Stimulated activated CD8-positive, alpha-beta memory T cell treated with anti-CD3 and anti-CD28 coated beads, Interleukin-12 subunit alpha, Interleukin-12 subunit beta, amount 100 ng/mL, for 4 hours (primary cell): ENCODE measurements around the gene MAT2A.
"Not testable (repeated sequence)": the region's sequence is repeated elsewhere in the genome, so short reads cannot be mapped to it uniquely, and the experiment has no call there.

Source experiments
- DNase-seq: peaks from one replicate; pipeline ENCODE4 v3.0.0-alpha.2; 2020; ENCODE audit warnings: low read depth

The MAT2A gene

GRCh38 chr2:85547859-85548607, 9.1 kb downstream of the MAT2A start:
- no peak for DNase-seq

- DNase-seq, result no peak
Measured at GRCh38 chr2:85548608-85548900, 9.6 kb downstream of the MAT2A start.

GRCh38 chr2:85549095-85549494, 10.1 kb downstream of the MAT2A start:
- DNase-seq, result no peak

GRCh38 chr2:85549826-85550225, 10.9 kb downstream of the MAT2A start:
- no peak for DNase-seq

- no peak for DNase-seq
Measured at GRCh38 chr2:85550486-85550885, 11.5 kb downstream of the MAT2A start.

GRCh38 chr2:85551698-85552678, 13.0 kb downstream of the MAT2A start:
- peak; percentile 66 for DNase-seq

- DNase-seq, result no peak
Measured at GRCh38 chr2:85553184-85553583, 14.2 kb downstream of the MAT2A start.

- DNase-seq, result no peak
Measured at GRCh38 chr2:85554980-85555612, 16.1 kb downstream of the MAT2A start.

GRCh38 chr2:85557130-85557529, 18.2 kb downstream of the MAT2A start:
- DNase-seq, result no peak

GRCh38 chr2:85558160-85558559, 19.2 kb downstream of the MAT2A start:
- DNase-seq, result no peak

- not testable (repeated sequence) for DNase-seq
Measured at GRCh38 chr2:85560403-85560726, 21.4 kb downstream of the MAT2A start.

- no peak for DNase-seq
Measured at GRCh38 chr2:85560812-85561279, 21.9 kb downstream of the MAT2A start.

- peak; percentile 95 for DNase-seq
Measured at GRCh38 chr2:85561280-85562212, 22.6 kb downstream of the MAT2A start, which contains the start of gene GGCX. Gene GGCX (minus strand): TSS chr2:85561493. CDS start chr2:85561428, 65 bp downstream.

GRCh38 chr2:85564144-85564563, 25.2 kb downstream of the MAT2A start:
- DNase-seq, result no peak

- no peak for DNase-seq
Measured at GRCh38 chr2:85566265-85566664, 27.3 kb downstream of the MAT2A start.

- DNase-seq, result no peak
Measured at GRCh38 chr2:85575739-85576138, 36.8 kb downstream of the MAT2A start.

- DNase-seq, result no peak
Measured at GRCh38 chr2:85577063-85577385, 38.1 kb downstream of the MAT2A start.

- peak; percentile 41 for DNase-seq
Measured at GRCh38 chr2:85577386-85578242, 38.6 kb downstream of the MAT2A start, which contains the start of gene VAMP8. Gene VAMP8 (plus strand): TSS chr2:85577586. CDS start chr2:85577647, 61 bp downstream.

GRCh38 chr2:85578243-85579180, 39.5 kb downstream of the MAT2A start:
- no peak for DNase-seq
